HL-60 (cell line): ENCODE data around the gene RNF121.

Experiments used
- CTCF ChIP-seq: IDR thresholded peaks from one replicate; pipeline ENCODE4 v1.5.1; 2011; ENCODE audit warnings: low read length, control low read depth, inconsistent platforms; ENCODE audit not compliant: insufficient read depth
- SPI1 ChIP-seq: IDR thresholded peaks from 2 replicates; pipeline ENCODE4 v1.6.1; 2012; ENCODE audit warnings: low read depth, mild to moderate bottlenecking, borderline replicate concordance

- no peak for TF ChIP-seq CTCF
- TF ChIP-seq SPI1 = no peak
Measured at GRCh38 chr11:72030472-72031045, 101.7 kb downstream of the RNF121 start.
